Measurements from ENCODE around the gene AKT1S1. TPM values are rescaled to one million over a fixed set of nuclear protein-coding genes. Genes with fewer than 3 reads are reported as not detected.
A peak's percentile ranks its signal among the peaks of the same experiment; 100 is the strongest.
"Not testable (repeated sequence)": the region's sequence is repeated elsewhere in the genome, so short reads cannot be mapped to it uniquely, and the experiment has no call there.

AKT1S1 gene
- total RNA-seq, 1 donor from 2014 or later, result 5.1 TPM

DNA sequence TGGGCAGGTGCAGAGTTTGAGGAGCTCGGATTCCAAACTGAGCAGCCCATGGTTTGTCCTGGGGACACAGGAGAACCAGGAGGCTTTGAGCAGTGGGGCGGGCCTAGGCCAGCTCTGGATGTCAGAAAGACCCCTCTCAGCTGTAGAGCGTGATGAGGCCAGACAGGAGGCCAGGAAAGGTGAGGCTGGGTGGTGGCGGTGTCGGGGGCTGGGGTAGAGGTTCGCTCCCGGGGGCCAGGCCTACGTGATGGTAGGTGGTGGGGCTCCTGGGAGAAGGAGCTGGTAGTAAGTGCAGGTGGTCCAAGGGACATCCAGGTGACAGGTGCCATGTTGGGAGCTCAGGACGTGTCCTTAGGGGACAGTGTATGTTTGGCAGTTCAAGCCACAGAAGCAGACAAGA, 39.7 kb downstream of the AKT1S1 start:
- DNase-seq (ENCODE audit: low read depth in 2 of 2), result no peak

DNA sequence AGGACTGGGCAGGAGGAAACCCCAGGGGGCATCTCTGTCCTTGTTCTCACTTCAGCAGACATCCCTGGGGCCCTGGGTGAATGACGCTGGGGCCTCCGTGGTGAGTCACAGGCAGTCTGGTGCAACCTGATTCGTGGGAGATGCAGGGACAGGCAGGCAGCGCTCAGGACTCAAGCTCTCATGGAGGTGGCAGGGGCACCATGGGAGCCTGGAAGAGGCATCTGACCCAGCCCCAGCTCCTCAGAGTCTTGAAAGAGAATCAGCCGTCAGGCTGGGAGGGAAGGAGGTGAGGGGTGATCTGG, 40.2 kb downstream of the AKT1S1 start:
- DNase-seq (ENCODE audit: low read depth in 2 of 2), result no peak

DNA sequence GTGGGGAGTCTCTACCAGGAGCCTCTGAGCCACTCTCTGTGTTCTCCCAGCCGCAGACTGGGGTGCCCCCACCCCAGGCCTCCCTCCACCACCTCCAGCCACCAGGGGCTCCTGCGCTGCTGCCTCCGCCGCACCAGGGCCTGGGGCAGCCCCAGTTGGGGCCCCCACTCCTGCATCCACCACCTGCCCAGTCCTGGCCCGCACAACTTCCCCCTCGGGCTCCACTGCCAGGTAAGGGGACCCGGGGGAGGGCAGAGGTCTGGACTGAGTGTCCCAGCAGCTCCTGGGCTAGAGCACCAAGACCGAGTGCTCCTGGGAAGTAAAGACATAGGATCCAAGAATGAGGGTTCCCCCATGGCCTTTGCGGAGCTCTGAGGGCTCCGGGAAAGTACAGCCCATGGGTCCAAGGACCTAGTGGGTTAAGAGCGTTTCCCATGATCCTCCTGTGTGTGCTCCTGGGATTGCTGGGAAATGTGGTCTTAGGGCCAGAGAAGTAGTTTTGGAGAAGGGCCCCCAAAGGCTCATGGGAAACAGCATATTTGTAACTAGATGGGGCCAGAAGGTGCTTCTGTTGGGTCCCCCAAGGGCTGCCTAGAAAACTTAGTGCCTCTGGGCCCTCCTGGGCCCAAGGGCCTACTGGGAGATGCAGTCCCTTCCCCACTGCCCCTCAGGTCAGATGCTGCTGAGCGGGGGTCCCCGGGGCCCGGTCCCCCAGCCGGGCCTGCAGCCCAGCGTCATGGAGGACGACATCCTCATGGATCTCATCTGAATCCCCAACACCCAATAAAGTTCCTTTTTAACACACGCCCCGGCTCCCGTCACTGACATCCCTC, 40.8 kb downstream of the AKT1S1 start:
- DNase-seq (ENCODE audit: low read depth in 2 of 2), result no peak

DNA sequence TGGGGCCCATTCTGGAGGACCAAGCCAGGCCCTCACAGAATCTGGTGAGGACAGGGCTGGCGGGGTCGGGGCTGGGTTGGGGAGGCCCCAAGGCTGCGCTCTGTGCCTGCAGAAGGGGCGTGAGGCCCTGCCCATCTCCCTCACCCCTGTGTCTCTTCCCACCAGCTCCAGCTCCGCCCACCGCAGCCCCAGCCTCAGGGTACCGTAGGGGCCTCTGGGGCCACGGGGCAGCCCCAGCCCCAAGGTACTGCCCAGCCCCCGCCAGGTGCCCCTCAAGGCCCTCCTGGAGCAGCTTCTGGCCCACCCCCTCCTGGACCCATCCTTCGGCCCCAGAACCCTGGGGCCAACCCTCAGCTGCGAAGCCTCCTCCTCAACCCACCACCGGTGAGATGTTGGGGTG, 41.6 kb downstream of the AKT1S1 start:
- DNase-seq (ENCODE audit: low read depth in 2 of 2), result no peak

DNA sequence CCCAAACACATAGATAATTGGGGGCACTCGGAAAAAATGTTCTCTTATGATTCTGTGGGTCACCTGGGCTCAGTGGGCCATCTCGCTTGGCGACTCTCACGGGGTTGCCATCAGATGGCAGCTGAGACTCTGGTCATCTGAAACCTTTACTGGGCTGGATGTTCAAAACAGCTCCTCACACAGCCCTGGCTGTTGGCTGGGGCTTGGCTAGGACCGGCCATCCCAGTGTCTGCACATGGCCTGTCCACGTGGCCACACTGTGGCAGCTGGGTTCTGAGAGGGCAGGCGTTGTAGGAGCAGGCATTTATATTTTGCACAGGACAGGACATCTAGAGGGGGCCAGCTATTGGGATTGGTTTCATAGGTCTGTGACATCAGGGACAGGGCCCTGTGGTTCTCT, 43.6 kb downstream of the AKT1S1 start:
- DNase-seq (ENCODE audit: low read depth in 2 of 2), result no peak

DNA sequence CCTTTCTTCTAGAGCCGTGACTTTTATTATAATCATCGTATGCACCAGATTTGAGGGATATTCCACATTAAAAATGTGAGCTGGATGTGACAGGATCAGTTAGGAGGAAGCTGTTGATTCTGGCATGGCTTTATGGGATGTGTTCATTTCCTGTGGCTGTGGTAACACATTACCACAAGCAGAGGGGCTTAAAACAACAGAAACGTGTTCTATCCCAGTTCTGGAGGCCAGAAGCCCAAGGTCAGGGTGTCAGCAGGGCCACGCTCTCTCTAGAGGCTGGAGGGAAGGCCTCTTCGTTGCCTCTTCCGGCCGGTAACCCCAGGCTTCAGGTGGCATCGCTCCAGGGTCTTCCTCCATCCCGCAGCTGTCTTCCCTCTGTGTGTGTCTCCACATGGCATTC, 44.6 kb downstream of the AKT1S1 start:
- DNase-seq (ENCODE audit: low read depth in 2 of 2), result peak; percentile 76 to 88

DNA sequence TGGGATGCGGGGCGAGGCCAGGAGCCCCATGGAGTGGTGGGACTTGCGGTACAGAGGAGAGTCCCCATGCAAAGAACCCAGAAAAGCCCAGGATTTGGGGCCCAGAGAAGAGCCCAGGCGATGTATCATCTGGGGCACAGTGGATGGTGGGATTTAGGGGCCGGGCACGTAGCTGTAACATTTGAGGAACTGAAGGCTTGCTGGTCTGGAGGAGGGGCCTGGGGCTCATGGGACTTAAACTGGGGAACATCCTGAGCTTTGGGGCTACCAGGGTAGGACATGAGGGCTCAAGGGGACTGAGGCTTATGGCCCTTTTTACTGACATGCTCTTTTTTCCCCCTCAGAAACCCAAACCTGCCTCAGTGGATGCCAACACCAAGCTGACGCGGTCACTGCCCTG, 45.6 kb downstream of the AKT1S1 start:
- DNase-seq (ENCODE audit: low read depth in 2 of 2), result no peak

DNA sequence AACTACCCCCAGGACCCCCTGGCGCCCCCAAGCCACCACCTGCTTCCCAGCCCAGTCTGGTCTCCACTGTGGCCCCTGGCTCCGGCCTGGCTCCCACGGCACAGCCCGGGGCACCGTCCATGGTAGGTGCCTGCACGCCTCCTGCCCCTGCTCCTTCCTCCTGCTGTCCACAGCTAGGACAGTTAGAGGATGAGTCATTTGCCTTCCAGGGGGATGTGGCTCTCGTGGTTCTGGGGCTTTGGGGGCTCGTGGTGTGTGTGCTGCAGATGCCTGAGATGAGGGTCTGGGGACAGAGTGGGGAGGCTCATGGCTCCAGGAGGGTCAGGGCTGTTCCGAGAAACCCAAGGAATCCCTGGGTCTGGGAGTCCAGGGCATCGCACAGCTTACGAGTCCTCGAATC, 46.4 kb downstream of the AKT1S1 start:
- no peak for DNase-seq (ENCODE audit: low read depth in 2 of 2)

DNA sequence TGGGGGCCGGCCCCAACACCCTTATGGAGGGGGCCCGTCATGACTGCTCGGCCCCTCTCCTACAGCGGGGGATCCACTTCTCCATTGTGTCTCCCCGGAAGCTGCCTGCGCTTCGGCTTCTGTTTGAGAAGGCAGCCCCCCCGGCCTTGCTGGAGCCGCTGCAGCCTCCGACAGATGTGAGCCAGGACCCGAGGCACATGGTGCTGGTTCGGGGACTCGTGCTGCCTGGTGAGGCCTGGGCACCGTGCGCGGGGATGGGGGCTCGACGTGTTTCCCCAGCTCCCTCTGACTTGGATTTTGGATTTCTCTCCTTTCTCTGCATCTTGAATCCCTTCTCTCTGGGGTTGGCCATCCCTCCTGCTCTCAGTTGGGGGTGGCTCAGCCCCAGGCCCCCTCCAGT, 47.4 kb downstream of the AKT1S1 start:
- DNase-seq (ENCODE audit: low read depth in 2 of 2), result no peak

DNA sequence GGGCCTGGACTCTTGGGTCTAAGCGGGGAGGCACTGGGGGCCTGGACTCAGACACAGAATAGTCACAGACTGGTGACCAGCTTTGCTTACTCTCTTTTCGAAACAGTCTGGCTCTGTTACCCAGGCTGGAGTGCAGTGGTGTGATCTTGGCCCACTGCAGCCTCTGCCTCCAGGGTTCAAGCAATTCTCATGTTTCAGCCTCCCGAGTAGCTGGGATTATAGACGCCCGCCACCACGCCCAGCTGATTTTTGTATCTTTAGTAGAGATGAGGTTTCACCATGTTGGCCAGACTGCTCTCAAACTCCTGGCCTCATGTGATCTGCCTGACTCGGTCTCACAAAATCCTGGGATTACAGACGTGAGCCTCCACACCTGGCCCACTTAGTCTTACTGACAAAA, 48.0 kb downstream of the AKT1S1 start:
- DNase-seq (ENCODE audit: low read depth in 2 of 2), result no peak

DNA sequence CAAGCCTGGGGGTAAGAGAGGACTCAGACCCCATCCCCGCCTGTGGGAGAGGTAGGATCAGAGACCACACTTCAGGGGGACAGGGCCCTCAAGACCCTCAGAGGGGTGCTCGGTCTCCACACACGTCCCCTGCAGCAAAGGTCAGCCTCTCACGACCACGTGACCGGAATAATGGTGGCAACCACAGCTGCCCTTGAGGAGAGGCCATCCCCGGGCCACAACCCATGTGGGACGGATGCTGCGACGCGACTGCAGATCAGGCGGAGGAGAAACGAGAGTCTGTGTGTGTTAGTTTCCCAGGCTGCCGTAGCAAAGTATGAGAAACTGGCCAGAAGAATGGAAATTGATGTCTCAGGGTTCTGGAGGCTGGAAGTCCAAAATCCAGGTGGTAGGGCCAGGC, 50.1 kb downstream of the AKT1S1 start:
- no peak for DNase-seq (ENCODE audit: low read depth in 2 of 2)

DNA sequence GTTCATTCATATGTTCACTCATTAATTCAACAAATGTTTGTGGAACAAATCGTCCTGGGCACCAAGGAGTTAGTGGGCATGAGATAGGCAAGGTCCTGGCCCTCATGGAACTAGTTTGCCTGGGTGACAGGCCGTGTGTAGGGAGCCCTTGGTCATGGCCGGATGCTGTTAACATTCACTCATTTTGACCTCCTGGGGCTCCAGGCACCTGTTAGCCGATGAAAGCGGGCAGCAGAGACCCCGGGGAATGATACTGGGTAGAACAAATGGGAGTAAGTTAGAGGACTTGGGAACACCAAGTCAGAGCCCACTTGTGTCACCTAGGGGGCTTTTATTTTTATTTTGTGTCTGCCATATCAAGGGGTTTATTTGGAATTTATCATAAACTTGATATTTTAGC, 52.5 kb downstream of the AKT1S1 start:
- DNase-seq (ENCODE audit: low read depth in 2 of 2), result no peak

DNA sequence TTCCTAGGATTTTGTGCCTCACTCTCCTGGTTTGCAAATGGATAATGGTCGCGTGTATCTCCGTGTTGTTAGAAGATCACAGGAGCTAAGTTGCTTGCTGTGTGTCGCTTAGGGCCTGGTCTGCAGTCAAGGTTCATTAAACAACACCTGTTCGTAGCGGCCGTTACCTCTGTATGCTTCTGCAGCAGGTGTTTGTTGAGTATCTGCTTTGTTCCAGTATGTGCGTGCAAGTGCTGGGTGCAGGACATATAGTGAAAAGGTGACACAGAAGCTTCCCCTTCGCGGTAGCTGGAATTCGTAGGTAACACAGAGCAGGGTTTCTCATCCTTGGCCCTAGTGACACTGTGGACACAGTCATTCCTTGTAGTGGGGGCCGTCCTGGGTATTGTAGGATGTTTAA, 53.7 kb downstream of the AKT1S1 start:
- no peak for DNase-seq (ENCODE audit: low read depth in 2 of 2)

DNA sequence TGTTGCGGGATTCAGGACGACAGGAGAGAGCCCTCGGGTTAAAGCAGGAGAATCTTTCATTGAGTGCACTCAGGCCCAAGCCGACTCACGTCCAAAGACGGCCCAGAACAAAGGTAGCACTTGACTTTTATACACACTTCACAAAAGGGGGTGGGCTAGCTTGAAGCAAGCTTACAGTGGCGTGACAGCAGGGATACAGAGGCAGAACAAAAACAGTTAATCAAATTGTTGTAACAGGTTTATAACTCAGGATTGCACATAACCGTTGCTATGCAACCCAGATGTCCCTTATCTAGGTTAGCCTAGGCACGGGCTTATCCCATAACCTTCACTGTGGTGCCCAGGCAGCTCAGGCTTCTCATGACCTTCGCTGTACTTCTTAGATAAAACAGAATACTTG, 57.0 kb downstream of the AKT1S1 start:
- DNase-seq (ENCODE audit: low read depth in 2 of 2), result no peak

DNA sequence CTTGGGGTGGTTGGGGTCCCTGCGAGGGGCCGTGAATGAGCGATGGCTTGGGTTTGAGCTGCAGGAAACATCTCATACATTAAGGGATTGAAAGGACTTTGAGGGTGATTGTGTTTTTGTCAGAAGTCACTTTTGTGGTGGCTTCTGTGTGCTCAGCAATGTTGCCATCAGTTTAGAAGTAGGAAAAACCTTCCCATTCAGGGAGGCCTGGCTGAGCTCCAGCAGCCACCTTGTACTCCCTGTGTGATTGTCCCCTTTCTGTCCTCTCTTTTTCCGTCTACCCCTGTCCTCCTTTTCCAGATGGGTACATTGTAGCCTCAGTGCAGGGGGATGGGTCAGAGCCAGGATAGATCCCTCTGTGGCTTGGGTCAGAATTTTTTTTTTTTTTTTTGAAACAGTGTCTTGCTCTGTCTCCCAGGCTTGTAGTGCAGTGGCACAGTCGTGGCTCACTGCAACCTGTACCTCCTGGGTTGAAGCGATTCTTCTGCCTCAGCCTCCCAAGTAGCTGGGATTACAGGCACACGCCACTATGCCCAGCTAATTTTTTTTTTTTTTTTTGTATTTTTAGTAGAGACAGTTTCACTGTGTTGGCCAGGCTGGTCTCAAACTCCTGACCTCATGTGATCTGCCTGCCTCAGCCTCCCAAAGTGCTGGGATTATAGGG, 57.6 kb downstream of the AKT1S1 start:
- DNase-seq (ENCODE audit: low read depth in 2 of 2), result not testable (repeated sequence)

Other genes starting within 250 kb of the AKT1S1 start
- 23.0 and 31.6 TPM in 2 replicates for gene RRAS, start 237.2 kb downstream of the AKT1S1 start, total RNA-seq
- gene SCAF1, start 235.1 kb downstream of the AKT1S1 start, total RNA-seq, result 5.3 and 9.6 TPM in 2 replicates
- 33.9 and 42.1 TPM in 2 replicates for gene IRF3, start 211.5 kb downstream of the AKT1S1 start, total RNA-seq
- 4.0 and 4.6 TPM in 2 replicates for gene BCL2L12, start 211.4 kb downstream of the AKT1S1 start, total RNA-seq
- gene PRMT1, start 200.1 kb downstream of the AKT1S1 start, total RNA-seq, result 383 and 426 TPM in 2 replicates
- 0.26 and 0.38 TPM in 2 replicates for gene ADM5, start 187.8 kb downstream of the AKT1S1 start, total RNA-seq
- 9.6 and 14.5 TPM in 2 replicates for gene CPT1C, start 186.2 kb downstream of the AKT1S1 start, total RNA-seq
- not detected in 2 replicates for gene TSKS, start 114.0 kb downstream of the AKT1S1 start, total RNA-seq
- gene AP2A1, start 110.4 kb downstream of the AKT1S1 start, total RNA-seq, result 44.8 and 73.5 TPM in 2 replicates
- 12.7 and 18.6 TPM in 2 replicates for gene FUZ, start 64.1 kb downstream of the AKT1S1 start, total RNA-seq
- 7.6 and 15.2 TPM in 2 replicates for gene MED25, start 59.1 kb downstream of the AKT1S1 start, total RNA-seq
- 32.6 and 74.1 TPM in 2 replicates for gene PTOV1, start 26.2 kb downstream of the AKT1S1 start, total RNA-seq
- gene PNKP, start 9.8 kb downstream of the AKT1S1 start, total RNA-seq, result 27.6 and 35.9 TPM in 2 replicates
- gene TBC1D17, start 347 bp upstream of the AKT1S1 start, total RNA-seq, result 7.6 and 9.4 TPM in 2 replicates
- 1.6 and 1.9 TPM in 2 replicates for gene IL4I1, start 19.5 kb upstream of the AKT1S1 start, total RNA-seq
- 3.3 and 5.2 TPM in 2 replicates for gene ATF5, start 51.9 kb upstream of the AKT1S1 start, total RNA-seq
- gene NUP62, start 52.1 kb upstream of the AKT1S1 start, total RNA-seq, result 18.9 and 24.5 TPM in 2 replicates
- not detected in 2 replicates for gene SIGLEC11, start 83.8 kb upstream of the AKT1S1 start, total RNA-seq
- 15.0 and 19.1 TPM in 2 replicates for gene VRK3, start 148.0 kb upstream of the AKT1S1 start, total RNA-seq
- gene ZNF473, start 148.7 kb upstream of the AKT1S1 start, total RNA-seq, result 3.6 and 5.2 TPM in 2 replicates